Measurements from ENCODE around the gene MINDY4.
A peak's percentile ranks its signal among the peaks of the same experiment; 100 is the strongest.

Gene MINDY4

DNA sequence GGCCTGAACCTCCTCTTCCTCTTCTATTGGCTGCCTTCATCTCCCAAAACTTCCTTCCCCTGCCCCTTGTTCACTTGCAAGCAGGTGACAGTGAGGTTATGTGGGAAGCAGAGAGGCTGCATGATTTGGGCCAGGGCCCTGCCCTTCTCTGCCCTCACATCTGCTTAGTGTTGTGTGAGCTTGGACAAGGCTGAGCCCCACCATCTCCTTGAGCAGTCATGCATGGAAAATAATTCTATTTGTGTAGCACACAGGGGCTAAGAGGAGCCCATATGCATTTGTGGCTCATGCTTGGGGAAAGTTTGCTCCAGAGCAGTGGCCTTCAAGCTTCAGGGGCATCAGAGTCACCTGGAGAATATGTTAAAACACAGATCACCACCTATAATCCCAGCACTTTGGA lies 113.7 kb downstream of the MINDY4 start:
- DNase-seq, result no peak

DNA sequence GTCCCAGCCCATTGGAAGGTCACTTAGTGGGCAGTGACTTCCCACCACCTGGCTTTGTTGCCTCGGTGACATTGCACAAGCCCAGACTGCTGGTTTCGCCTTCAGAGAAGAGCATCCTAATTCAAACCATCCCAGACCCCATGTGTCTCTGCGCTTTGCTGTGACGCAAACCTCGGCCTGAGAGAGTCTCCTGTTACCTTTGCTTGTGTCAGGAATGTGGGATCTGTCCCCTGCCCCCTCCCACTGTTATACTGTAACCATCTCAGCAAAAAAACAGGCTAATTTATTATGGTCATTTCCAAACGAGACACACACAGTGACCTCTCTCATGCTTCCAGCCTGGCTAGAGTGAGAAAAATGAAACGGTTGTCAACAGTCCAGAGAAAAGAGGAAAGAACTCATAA lies 115.4 kb downstream of the MINDY4 start:
- DNase-seq, result no peak

DNA sequence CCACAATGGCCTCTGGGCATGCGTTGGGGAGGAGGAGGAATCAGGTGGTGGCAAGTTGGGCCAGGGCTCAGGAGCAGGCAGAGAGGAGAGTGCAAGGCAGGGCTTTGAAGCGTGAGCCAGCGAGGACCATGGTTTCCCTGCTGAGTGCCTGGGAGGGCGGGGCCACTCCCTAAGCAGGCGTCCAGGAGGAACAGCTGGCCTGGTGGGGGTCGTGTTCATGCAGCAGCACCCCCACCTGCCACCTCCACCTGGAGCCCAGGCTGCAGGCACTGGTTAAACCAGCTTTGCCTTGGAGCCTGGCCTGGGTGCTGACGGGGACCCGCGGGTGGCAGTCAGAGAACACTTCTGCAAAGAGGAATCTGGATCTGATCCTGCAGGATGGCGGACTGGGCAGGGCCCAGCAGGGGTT lies 116.3 kb downstream of the MINDY4 start:
- DNase-seq, result peak; percentile 93

DNA sequence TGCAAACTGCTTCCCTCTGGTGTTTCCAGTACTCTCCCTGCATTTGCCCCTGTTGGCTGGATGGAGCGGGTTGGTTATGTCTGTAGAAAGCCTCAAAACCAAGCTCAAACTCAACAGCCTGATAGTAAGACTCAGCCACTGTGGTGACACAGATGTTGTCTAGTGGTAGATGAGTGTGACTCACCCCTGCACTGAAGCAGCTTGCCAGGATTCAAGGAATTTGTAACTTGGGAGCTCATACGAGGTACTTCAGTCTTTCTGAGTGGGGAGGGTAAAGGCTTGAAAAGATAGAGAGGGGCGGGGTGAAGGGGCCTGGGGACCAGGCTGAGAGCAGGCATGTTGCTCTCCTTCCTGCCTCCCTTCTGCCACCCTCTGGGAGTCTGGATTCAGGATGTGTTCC lies 117.5 kb downstream of the MINDY4 start:
- peak; percentile 55 for DNase-seq

DNA sequence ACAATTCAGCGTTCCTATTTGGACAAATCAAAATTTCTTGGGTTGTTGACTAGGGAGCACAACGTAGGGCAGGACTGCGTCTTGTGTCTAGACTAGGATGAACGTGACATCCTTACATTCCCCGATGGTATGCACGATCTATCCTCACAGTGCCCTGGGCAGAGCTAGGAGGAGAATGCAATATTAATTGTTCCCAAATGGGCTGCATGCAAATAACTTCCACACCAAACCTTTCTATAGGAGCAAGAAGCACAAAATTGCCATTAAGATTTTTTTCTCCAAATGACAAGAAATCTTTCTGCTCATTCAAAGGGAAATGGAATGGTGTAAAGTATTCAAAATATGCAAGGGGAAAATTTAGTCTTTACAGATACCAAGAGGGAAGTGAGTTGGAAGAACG lies 119.0 kb downstream of the MINDY4 start:
- DNase-seq, result no peak

DNA sequence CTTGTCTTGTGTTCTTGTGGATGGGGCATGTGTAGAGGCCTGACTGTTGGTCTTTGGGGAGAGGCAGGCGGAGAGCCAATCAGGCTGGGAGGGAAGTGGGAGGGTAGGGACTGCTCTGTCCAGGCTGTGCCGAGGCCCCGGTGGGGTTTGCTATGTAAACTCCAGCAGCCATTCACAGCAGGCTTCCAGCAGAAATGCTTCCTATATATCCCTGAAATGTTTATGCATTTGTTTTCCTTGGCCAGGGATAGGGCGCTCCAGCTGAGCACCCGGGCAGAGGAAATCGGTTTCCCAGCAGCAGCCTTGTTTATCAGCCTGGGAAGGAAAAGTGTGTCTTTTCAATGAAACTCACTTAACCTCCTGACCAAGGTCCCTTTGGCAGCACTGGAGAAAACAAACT lies 122.1 kb downstream of the MINDY4 start:
- DNase-seq, result peak; percentile 84

DNA sequence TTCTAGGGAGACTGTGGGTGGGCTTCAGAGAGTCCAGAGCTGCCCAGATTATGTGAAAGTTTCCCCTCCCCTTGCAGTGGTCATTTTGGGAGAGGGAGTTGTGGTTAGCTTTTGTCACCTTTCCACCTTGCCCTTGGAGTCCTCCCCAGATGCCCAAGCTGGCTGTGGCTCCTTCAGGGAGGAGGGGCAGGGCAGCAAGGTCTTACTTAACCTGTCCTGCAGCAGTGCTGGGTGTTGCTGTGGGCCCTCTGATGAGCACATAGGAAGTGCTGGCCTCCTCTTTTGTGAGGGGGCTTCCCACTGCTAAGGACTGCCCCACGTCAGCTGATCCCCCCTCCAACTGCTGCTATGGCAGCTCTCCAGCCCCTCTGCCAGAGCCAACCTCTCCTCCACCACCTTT lies 122.8 kb downstream of the MINDY4 start:
- DNase-seq, result no peak

DNA sequence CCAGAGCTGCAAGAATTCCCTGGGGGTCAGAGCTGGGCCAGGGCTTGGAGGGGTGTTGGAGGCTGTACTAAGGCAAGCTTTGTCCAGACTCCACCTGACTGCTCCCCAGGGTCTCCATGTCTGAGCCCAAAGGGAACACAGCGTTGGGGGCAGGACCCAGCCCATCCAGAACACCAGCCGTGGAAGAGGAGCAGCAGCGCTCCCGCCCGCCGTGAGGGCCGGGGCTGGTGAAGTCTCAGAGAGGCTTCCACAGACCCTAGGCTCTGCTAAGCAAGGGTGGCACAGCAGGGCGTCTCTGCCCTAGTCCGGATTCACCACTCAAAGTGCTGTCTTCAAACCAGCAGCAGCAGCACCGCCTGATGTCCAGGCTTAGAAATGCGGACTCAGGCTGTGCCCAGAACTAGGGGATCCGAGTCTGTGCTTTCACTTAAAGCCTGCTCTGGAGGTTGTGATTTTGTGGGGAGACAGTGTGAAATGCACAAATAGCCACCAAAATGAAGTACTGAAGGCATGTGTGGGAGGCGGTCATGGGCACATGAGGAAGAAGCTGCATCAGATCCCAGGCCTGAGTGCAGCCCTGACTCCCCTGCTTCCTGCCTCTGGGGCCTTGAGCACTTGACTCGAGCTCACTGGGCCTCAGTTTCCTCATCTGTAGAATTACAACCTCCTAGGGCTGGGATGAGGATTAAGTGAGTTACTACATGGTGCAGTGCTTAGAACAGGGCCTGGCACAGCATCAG lies 123.8 kb downstream of the MINDY4 start:
- peak; percentile 28 for DNase-seq

DNA sequence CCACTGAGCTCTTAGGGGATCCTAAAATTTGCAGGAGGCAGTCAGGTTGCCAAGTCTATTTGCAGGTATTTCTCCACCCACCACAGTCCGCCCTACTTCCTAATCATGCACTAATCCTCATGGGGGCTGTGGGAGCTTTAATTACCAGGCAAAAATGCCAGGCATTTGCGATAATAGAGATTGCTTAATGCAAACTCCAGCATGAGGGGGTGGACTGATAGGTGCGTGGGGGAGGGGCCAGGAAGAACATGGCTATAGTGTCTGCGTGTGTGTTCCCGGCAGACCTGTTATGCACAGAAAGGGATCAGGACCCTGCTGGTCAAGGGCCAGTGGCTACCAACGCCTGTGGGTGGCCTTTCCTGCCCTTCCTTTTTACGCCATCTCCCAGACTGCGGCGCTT lies 124.8 kb downstream of the MINDY4 start:
- no peak for DNase-seq

DNA sequence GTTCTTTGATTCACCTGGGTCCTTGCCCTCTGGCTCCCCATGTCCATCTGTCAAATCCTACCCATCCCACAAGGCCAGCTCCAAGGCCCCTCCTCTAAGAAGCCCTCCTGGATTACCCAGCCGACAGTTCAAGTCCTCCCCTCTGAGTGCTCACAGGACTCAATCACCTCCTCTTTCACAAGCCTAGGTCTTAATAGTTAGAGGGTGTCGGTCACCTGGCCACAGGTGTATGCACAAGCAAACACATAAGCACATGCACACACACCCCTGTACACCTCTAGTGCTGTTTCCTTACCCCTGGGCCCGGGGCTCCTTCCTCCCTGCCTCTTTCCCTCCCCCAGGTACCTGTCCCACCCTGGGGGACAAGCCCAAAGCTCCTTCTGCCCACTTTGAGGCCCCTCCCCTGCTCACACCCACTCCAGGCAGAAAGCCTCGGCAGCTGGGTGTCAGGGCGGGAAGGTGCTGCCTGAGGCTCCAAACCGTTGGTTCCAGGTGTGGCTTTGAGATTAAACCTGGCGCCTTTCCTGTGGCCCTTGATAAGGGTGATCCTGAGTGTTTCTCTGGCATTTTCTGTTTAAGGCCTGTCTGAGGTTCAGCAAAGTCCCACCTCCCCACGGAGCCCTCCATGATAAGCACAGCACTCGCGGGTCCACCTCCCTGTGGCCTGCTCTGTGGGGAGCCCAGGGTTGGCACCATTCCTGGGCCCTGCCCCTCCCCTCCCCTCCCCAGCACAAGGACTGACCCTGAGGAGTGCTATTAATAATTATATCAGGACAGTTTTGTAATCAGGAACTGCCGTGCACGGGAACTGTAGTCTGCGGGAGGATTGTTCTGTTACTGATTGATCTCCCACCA lies 125.8 kb downstream of the MINDY4 start:
- DNase-seq, result peak; percentile 39

DNA sequence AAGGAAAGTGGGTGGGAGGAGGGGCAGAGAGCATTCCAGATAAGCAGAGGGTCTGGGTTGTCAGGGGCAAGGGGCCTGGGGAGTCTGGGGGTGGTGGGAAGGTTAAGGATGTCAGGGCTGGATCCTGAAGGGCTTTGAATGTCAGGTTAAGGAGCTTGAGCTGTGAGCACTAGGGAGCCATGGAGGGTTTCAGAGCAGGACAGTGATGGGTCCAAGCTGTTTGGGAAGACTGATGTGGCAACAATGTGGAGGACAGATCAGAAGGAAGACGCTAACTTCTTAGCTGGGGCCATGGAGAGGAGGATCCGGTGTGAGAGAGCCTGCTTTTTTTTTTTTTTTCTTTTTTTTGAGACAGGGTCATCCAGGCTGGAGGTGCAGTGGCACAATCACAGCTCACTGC lies 126.6 kb downstream of the MINDY4 start:
- DNase-seq, result no peak

DNA sequence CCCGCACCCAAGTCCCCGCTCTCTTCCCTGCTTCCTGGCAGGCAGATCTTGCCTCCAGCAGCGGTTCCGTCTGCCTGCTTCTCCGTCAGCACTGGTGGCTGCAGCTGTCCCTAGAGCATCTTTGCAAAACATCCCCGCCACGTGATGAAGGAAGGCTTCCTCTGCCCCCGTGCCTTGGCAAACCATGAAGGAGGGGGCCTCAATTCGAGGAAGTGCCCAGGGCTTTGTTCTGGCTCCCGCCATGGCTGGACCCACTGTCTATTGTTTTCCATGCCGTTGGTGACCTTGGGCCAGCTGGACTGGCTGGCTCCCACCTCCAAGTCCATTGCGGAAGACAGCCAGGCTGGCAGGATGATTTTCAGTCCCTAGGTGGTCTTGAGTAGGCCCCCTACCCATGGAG lies 127.2 kb downstream of the MINDY4 start:
- DNase-seq, result no peak

DNA sequence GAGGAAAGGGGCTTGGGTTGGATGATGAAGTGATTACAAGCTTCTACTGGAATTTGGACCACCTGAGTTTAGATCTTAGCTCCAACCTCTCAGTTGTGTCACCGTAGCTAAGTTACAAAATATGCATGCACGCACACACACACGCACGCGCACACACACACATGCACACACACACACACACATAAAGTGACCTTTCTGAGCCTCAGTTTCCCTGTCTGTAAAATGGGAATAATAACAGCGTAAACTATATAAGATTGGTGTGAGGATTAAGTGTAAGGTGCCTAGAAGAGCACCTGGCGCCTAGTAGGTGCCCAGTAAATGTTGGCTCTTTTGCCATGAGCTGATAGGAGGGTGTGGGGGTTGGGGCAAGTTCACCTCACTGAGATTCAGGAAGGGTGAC lies 127.8 kb downstream of the MINDY4 start:
- no peak for DNase-seq

DNA sequence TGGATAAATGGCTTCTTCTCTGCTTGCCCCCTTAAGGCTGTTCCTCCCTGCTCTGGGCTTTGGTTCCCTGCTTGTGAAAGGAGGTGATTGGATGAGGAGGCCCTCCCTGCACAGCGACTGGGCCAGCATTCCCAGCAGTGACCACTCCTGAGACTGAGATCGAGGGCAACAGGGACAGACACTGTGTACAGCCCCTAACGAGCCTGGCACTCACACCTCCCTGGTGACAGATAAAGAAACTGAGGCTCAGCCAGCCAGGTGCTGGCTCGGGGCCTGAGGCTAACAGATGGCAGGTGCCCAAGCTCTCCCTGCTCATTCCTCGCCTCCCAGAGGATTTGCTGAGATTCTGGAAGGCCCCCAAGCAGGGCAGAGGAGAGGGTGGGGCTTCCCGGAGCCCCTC lies 128.4 kb downstream of the MINDY4 start:
- no peak for DNase-seq

DNA sequence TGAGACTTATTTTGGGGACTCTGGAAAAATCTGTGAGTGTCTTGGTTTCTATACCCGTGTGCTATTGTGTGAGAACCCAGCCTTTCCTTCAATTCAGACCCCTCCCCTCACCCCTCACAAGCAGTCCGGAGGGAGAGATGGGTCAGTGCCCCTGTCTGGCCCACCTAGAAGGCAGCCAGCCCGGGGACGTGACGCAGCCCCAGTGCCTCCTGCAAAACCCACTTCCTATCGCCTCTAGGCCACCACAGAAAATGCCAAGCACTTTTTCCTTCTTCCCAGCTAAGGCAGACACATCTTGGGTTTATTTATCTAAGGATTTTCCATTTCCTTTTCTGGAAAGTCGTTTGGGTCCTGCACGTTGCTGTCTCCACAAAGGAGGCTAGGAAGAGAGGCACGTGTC lies 128.8 kb downstream of the MINDY4 start:
- no peak for DNase-seq

DNA sequence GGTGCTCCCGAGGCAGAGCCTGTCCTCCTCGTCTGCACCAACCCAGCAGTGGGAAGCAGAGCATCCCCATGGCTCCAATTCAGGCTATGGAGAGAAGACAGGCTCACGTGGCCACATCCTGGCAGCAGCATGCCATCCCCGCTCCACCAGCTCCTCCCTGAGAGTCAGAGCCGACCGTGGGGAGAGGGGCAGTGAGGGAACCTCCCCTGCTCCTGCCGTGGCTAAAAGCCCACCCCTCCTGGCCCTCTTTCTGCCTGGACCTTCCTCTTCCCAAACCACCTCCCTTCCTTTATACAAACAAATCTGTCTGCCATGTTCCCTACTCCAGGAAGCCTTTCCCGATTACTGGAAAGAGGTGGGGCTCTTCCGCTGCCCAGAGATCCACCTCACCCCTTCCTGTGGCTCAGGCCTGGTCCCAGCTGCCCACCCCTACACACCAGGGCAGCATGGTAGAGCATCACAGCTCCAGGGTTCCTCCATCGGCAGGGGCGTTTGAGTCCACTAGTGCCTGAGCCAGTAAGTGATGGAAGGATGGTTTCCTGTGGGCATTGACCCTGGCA lies 129.7 kb downstream of the MINDY4 start:
- no peak for DNase-seq

DNA sequence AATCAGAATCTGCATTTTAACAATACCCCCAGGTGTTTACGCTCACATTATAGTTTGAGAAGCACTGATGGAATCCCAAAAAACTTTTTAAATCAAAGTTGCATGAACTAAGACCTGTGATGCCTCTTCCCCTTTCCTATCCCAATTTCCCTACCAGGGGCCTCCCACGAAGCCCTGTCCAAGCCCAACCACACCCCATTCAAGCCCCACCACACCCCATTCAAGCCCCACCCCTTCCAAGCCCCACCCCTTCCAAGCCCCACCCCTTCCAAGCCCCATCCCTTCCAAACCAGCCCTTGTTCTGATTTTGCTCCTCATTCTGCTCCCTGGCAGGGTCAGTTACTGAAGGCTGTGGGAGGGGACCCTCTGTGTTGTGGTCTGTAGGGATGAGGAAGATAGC lies 130.6 kb downstream of the MINDY4 start:
- no peak for DNase-seq

DNA sequence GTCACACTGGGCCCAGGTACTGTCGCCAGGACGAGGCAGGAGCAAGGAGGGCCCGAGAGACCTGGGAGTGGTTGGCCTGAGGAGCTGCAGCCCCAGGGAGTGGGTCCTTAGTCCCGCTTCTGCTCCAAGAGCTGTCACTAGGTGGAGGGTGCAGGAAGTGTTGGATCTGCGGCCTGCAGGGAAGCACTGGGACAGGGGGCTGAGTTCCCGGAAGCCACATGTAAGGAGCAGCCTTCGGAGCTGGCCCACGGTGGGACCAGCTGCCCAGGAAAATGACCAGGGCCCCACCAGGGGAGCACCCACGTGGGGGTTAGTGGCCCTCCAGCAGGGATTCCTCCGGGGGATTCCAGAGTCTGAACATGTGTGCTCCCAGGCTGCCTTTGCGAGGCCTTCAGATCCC lies 131.2 kb downstream of the MINDY4 start:
- no peak for DNase-seq

DNA sequence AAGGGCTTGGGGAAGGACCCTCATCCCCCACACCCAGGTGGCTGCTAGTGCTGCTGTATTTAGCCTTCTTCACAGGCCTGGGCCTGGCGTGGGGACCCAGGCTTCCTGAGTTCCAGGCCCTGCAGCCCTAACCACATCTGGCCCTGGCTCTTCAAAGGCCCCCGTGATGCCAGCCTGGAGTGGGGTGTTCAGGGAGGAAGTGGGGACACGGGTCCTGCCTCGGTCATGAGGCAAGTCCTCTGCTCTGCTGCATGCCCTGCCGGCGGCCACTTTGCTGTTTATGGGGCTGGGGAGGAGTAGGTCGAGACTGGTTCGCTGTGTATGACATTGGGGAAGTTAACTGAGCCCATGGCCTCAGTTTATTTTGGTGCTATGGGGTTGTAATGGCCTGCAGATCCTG lies 131.9 kb downstream of the MINDY4 start:
- DNase-seq, result no peak

DNA sequence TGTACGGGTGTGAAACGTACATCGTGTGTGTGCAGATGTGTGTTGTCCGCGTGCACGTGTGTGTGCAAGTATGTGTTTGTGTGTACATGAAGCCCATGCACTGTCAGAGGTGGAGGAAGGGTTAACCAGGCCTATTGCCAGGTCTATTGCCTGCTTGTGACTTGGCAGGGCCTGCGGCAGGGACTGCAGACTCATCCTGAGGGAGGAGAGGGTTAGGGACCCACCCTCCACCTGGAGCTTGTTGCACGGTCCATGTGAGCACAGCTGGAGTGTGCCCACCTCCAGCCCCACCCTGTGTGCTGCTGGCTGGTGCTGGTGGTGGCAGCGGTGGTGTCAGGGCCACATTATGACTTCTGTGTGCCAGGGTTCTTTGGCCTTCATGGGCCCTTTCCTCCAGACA lies 133.3 kb downstream of the MINDY4 start:
- peak; percentile 23 for DNase-seq

DNA sequence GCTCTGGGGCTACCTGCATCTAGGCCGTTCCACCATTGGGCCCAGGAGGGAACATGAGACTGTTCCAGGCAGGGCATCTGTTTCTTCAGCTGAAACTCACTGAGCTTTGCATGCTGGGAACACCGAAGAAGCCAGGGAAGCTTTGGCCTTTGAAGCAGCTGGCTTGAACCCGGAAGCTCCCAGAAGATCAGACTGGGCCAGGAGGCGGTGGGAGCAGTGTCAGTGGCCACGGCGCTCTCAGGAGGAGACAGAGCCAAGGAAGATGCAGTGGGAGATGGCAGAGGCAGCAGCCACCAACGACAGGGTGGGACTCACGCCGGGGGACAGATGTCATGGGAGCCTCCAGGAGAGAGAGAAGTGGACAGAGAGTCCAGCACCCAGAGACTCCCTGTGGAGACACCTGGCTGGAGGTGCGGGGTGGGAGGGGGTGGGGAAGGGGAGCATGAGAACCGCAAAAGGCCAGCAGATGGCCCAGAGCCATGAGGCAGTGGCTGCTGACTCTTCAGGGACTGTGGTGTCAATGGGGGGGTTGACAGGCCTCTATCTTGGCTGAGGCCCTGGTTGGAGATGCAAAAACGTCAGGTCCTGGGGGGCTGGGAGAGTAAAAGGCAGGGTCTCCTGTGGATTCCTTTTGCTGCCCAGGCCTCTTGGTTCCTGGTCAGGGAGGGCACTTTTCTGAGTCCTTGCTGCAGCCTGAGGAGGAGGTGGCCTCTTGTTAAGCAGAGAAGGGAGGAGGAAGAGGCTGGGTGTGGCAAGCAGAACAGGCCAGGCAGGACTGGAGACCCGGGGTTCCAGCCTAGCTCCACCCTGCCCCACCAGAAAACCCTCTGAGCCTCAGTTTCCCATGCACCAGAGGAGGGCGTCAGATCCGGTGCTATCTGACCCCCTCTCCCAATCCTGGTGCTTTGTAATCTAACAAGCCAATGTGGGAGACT lies 134.1 kb downstream of the MINDY4 start:
- no peak for DNase-seq

DNA sequence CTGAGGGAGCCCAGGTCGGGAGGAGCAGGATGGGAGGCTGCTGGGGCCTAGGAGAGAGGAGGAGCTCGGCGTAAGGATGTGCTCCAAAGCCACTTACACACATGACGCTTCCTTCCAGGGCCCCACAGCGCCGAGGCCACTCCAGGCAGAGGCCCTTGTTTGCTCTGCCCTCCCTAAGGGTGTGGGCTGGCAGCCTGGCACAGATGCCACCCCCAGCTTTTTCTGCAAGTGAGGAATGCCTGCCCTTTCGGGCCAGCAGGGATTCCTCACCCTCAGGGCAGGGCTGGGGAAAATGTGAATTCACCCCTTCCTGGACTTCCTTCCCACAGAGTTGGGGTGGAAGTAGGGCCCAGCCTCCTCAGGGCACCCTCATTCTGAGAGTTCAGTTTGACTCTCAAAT lies 134.8 kb downstream of the MINDY4 start:
- peak; percentile 13 for DNase-seq

All from NCI-H345 (cell line).